H1 (cell line): Measurements from ENCODE around the gene SKIC8. TPM values are rescaled to one million over a fixed set of nuclear protein-coding genes. Genes with fewer than 3 reads are reported as not detected.

Source experiments
- CTCF ChIA-PET: fragments of 300-600 bp; sonication (Branson Sonifier 250); formaldehyde crosslinking; loops from one replicate; lab custom pipeline; 2021; ENCODE audit not compliant: partially characterized antibody; lab: Charles Lee
- POLR2A ChIA-PET: fragments of 300-600 bp; sonication (Branson Sonifier 250); formaldehyde crosslinking; loops from one replicate; lab custom pipeline; 2021; ENCODE audit warnings: inconsistent platforms; ENCODE audit not compliant: partially characterized antibody; lab: Charles Lee
- DNase-seq, 2 experiments: peaks; one replicate each; pipeline versions ENCODE4 v3.0.0 to v3.0.0-alpha.2; 2010 to 2022; ENCODE audit warnings: low spot score in 2 of 2, low read depth in 1 of 2, mixed read lengths in 1 of 2
- FAIRE-seq: peaks from 2 replicates; lab custom pipeline; 2011; peaks lifted over from hg19 to GRCh38; lab: Jason Lieb, UNC
- H2AFZ ChIP-seq: 2 replicates; pipeline ENCODE4 v1.8.1; 2012; ENCODE audit warnings: low read length, inconsistent platforms
- H2AK5ac ChIP-seq: 2 replicates; pipeline ENCODE4 v1.6.1; 2013; ENCODE audit warnings: low read depth, low read length
- H2BK120ac ChIP-seq: replicated peaks from 2 replicates; pipeline ENCODE3; 2013; ENCODE audit warnings: low read depth, low read length, inconsistent platforms
- H2BK12ac ChIP-seq: 2 replicates; pipeline ENCODE4 v1.6.1; 2013; ENCODE audit warnings: low read depth, low read length
- H2BK15ac ChIP-seq: 2 replicates; pipeline ENCODE4 v1.6.1; 2013; ENCODE audit warnings: low read length
- H2BK20ac ChIP-seq: 2 replicates; pipeline ENCODE4 v1.6.1; 2013; ENCODE audit warnings: low read length
- H2BK5ac ChIP-seq: 2 replicates; pipeline ENCODE4 v1.6.1; 2013; ENCODE audit warnings: low read depth, low read length
- H3K14ac ChIP-seq: 2 replicates; pipeline ENCODE4 v1.6.1; 2013; ENCODE audit warnings: inconsistent platforms; ENCODE audit not compliant: insufficient read length
- H3K18ac ChIP-seq: 2 replicates; pipeline ENCODE4 v1.6.1; 2013; ENCODE audit warnings: low read length; ENCODE audit errors: extremely low read depth
- H3K23ac ChIP-seq: 2 replicates; pipeline ENCODE4 v1.6.1; 2013; ENCODE audit warnings: inconsistent platforms; ENCODE audit not compliant: insufficient read length
- H3K23me2 ChIP-seq: 2 replicates; pipeline ENCODE4 v1.6.1; 2013; ENCODE audit warnings: low read depth, low read length
- H3K27ac ChIP-seq: 2 replicates; pipeline ENCODE4 v1.6.1; 2011; ENCODE audit warnings: low read depth, low read length, inconsistent platforms
- H3K27me3 ChIP-seq, 4 experiments: replicated peaks in 1 of 4; 1 replicate in 1 of 4; 2 replicates in 3 of 4; pipeline versions ENCODE4 v1.6.1 to v1.8.1; 2011 to 2013; ENCODE audit warnings: low read length in 3 of 4, mild to moderate bottlenecking in 3 of 4, inconsistent platforms in 2 of 4, mixed read lengths in 2 of 4, moderate library complexity in 1 of 4; ENCODE audit not compliant: control insufficient read depth in 3 of 4, insufficient read depth in 3 of 4; ENCODE audit errors: extremely low read depth in 1 of 4
- H3K36me3 ChIP-seq, 4 experiments: 2 replicates each; pipeline versions ENCODE4 v1.6.1 to v1.8.1; 2011 to 2013; ENCODE audit warnings: mild to moderate bottlenecking in 4 of 4, low read length in 3 of 4, moderate library complexity in 2 of 4, control low read depth in 1 of 4, inconsistent platforms in 1 of 4; ENCODE audit not compliant: insufficient read depth in 4 of 4, control insufficient read depth in 2 of 4
- H3K4ac ChIP-seq: replicated peaks from 2 replicates; pipeline ENCODE3; 2013; ENCODE audit warnings: low read length, low read depth, mixed read lengths, inconsistent platforms; ENCODE audit not compliant: insufficient read length
- H3K4me1 ChIP-seq, 4 experiments: replicated peaks in 1 of 4; 1 replicate in 1 of 4; 2 replicates in 3 of 4; pipeline versions ENCODE4 v1.6.1 to v1.8.1; 2011 to 2013; ENCODE audit warnings: low read length in 3 of 4, inconsistent platforms in 2 of 4, mixed read lengths in 1 of 4; ENCODE audit not compliant: insufficient read depth in 4 of 4, control insufficient read depth in 3 of 4
- H3K4me2 ChIP-seq, 2 experiments: 2 replicates each; pipeline versions ENCODE4 v1.6.1 to v1.8.1; 2011 to 2013; ENCODE audit warnings: low read depth in 2 of 2, low read length in 2 of 2, control low read depth in 1 of 2, inconsistent platforms in 1 of 2, mild to moderate bottlenecking in 1 of 2; ENCODE audit not compliant: insufficient read depth in 1 of 2
- H3K4me3 ChIP-seq, 4 experiments: fragments of 200-600, 300-600 bp in 1 of 4; sonication (generic), shearing (Covaris generic), sonication (Bioruptor Twin) in 1 of 4; 2 replicates each; pipeline versions ENCODE4 v1.5.1 to v1.8.1; 2011 to 2016; ENCODE audit warnings: low read length in 4 of 4, low read depth in 3 of 4, control low read depth in 2 of 4, inconsistent platforms in 2 of 4, mild to moderate bottlenecking in 2 of 4, mixed read lengths in 1 of 4, moderate library complexity in 1 of 4; ENCODE audit not compliant: insufficient read depth in 2 of 4; ENCODE audit errors: extremely low read depth in 1 of 4
- H3K56ac ChIP-seq: replicated peaks from 2 replicates; pipeline ENCODE3; 2013; ENCODE audit warnings: low read depth, mild to moderate bottlenecking, mixed read lengths, low read length, inconsistent platforms; ENCODE audit not compliant: insufficient read length
- H3K79me1 ChIP-seq: 2 replicates; pipeline ENCODE4 v1.6.1; 2013; ENCODE audit warnings: low read depth, low read length, control low read depth
- H3K79me2 ChIP-seq, 2 experiments: 2 replicates each; pipeline versions ENCODE4 v1.6.1 to v1.8.1; 2012 to 2013; ENCODE audit warnings: low read length in 2 of 2, mild to moderate bottlenecking in 2 of 2, inconsistent platforms in 1 of 2; ENCODE audit not compliant: insufficient read depth in 2 of 2, control insufficient read depth in 1 of 2
- H3K9ac ChIP-seq, 4 experiments: replicated peaks in 1 of 4; 1 replicate in 1 of 4; 2 replicates in 3 of 4; pipeline versions ENCODE4 v1.6.1 to v1.8.1; 2011 to 2013; ENCODE audit warnings: low read depth in 3 of 4, low read length in 3 of 4, control low read depth in 2 of 4, mild to moderate bottlenecking in 2 of 4, moderate library complexity in 2 of 4, inconsistent platforms in 1 of 4; ENCODE audit errors: extremely low read depth in 1 of 4
- H3K9me3 ChIP-seq, 2 experiments: 2 replicates each; pipeline versions ENCODE4 v1.6.1 to v1.8.1; 2012 to 2013; ENCODE audit warnings: mild to moderate bottlenecking in 2 of 2, moderate library complexity in 2 of 2, control low read depth in 1 of 2, inconsistent platforms in 1 of 2, low read depth in 1 of 2, low read length in 1 of 2, mixed read lengths in 1 of 2; ENCODE audit not compliant: insufficient read depth in 2 of 2
- H4K20me1 ChIP-seq, 2 experiments: replicated peaks in 1 of 2; 2 replicates each; pipeline versions ENCODE3 to v1.8.1; 2011 to 2013; ENCODE audit warnings: inconsistent platforms in 2 of 2, low read length in 2 of 2, mild to moderate bottlenecking in 1 of 2; ENCODE audit not compliant: insufficient read depth in 2 of 2, control insufficient read depth in 1 of 2
- H4K5ac ChIP-seq: 2 replicates; pipeline ENCODE4 v1.6.1; 2013; ENCODE audit warnings: low read length, low read depth, mixed read lengths, inconsistent platforms; ENCODE audit not compliant: insufficient read length
- H4K8ac ChIP-seq: 2 replicates; pipeline ENCODE4 v1.8.0; 2013; ENCODE audit warnings: mild to moderate bottlenecking, moderate library complexity, low read length, inconsistent platforms; ENCODE audit not compliant: insufficient read depth; ENCODE audit errors: extremely low read depth
- H4K91ac ChIP-seq: replicated peaks from 2 replicates; pipeline ENCODE3; 2013; ENCODE audit warnings: low read length, mixed read lengths, inconsistent platforms; ENCODE audit not compliant: insufficient read length
- BRCA1 ChIP-seq: IDR thresholded peaks from 2 replicates; pipeline ENCODE4 v1.6.1; 2012; ENCODE audit warnings: low read depth, low read length, improper control_type of control experiment
- CBX8 ChIP-seq: fragments of 300-800, 300-1000 bp; sonication (generic); IDR thresholded peaks from 2 replicates; pipeline ENCODE4 v1.7.1; 2016; ENCODE audit warnings: low read depth, low read length, borderline replicate concordance
- CHD1 ChIP-seq: IDR thresholded peaks from 2 replicates; pipeline ENCODE4 v1.6.1; 2012; ENCODE audit warnings: low read depth, low read length, improper control_type of control experiment
- FOSL1 ChIP-seq: IDR thresholded peaks from 2 replicates; pipeline ENCODE4 v1.6.1; 2011; ENCODE audit warnings: mild to moderate bottlenecking, low read depth, low read length, moderate library complexity; ENCODE audit not compliant: insufficient read depth
- JUND ChIP-seq: IDR thresholded peaks from 2 replicates; pipeline ENCODE4 v1.6.1; 2011; ENCODE audit warnings: mild to moderate bottlenecking, improper control_type of control experiment, low read length
- NRF1 ChIP-seq: IDR thresholded peaks from 2 replicates; pipeline ENCODE4 v1.6.1; 2011; ENCODE audit warnings: mild to moderate bottlenecking, low read depth, low read length, improper control_type of control experiment
- RAD21 ChIP-seq, 2 experiments: IDR thresholded peaks in 1 of 2; conservative IDR thresholded peaks in 1 of 2; 2 replicates each; pipeline ENCODE4 v1.6.1; 2011; ENCODE audit warnings: low read depth in 2 of 2, low read length in 2 of 2, improper control_type of control experiment in 1 of 2, inconsistent platforms in 1 of 2, mild to moderate bottlenecking in 1 of 2, moderate library complexity in 1 of 2
- RNF2 ChIP-seq: fragments of 200-900, 300-1000 bp; sonication (generic); IDR thresholded peaks from 2 replicates; pipeline ENCODE4 v1.7.1; 2016; ENCODE audit warnings: borderline replicate concordance, low read depth, mild to moderate bottlenecking, antibody characterized with exemption, low read length; ENCODE audit not compliant: poor library complexity, severe bottlenecking; ENCODE audit errors: missing control alignments
- SIN3A ChIP-seq, 2 experiments: IDR thresholded peaks in 1 of 2; conservative IDR thresholded peaks in 1 of 2; 2 replicates each; pipeline ENCODE4 v1.6.1; 2011 to 2012; ENCODE audit warnings: low read length in 2 of 2, improper control_type of control experiment in 1 of 2, low read depth in 1 of 2, mild to moderate bottlenecking in 1 of 2
- SP4 ChIP-seq: IDR thresholded peaks from 2 replicates; pipeline ENCODE4 v1.6.1; 2012; ENCODE audit warnings: low read length, inconsistent platforms
- SRF ChIP-seq: IDR thresholded peaks from 2 replicates; pipeline ENCODE4 v1.6.1; 2011; ENCODE audit warnings: mild to moderate bottlenecking, low read depth, low read length, moderate library complexity
- WGBS, 2 experiments: shearing (Covaris generic) in 1 of 2; methylation state at CpG; one replicate each; pipeline versions ENCODE4 v1.1.6 to v1.1.7; 2013 to 2015; ENCODE audit warnings: low lambda C conversion rate in 2 of 2, mixed read lengths in 2 of 2, inconsistent platforms in 1 of 2, low coverage in 1 of 2, missing lambda C conversion rate in 1 of 2; ENCODE audit not compliant: insufficient replicate concordance in 2 of 2, insufficient coverage in 1 of 2, insufficient read length in 1 of 2; ENCODE audit errors: extremely low coverage in 1 of 2, missing lambda C conversion rate in 1 of 2; 5-methylcytosine and 5-hydroxymethylcytosine counted together
- polyA plus RNA-seq, 7 experiments: library from polyadenylated mRNA; depleted of rRNA in 3 of 7; stranded (reverse) in 5 of 7; unstranded in 2 of 7; fragments of >200 nt in 5 of 7; fragments of 200-250 nt in 2 of 7; gene quantifications; 1 replicate in 5 of 7; 2 replicates in 1 of 7; 4 replicates in 1 of 7; pipeline versions ENCODE4 v1.2.1 to v1.2.3, GENCODE V29; 2011 to 2013; ENCODE audit warnings: missing spikeins in 2 of 7, mixed read lengths in 2 of 7
- total RNA-seq: library from RNA; stranded (reverse); fragmentation: NEBNext Ultra II Directional; extraction: Animal tissue kit (Norgen Biotek cat#: 25700); gene quantifications from 2 replicates; pipeline ENCODE4 v1.2.1, GENCODE V29; 2021
- TF ChIP-seq, protein P1 (sequence below): IDR thresholded peaks from 2 replicates; pipeline ENCODE4 v1.6.1; 2012; ENCODE audit warnings: low read length, inconsistent platforms

Gene SKIC8
- total and polyA plus RNA-seq, 2 of the 8 experiments (the other 6 are each of a cell fraction or from before 2014, with no cell fraction given) = 44.2 to 77.7 TPM

- H3K36me3 ChIP-seq = no peaks in the 10 kb centered on the region
- no peak overlapping the region for H3K18ac ChIP-seq
- no peak overlapping the region for H3K14ac ChIP-seq
- CTCF ChIA-PET = interaction anchor here (0.6 to 16.2 kb wide), 12 partner anchors 10 to 286 kb away, joined by 3 to 285 read pairs (median 4); partner anchors contain the start of gene ACSBG1
- POLR2A ChIA-PET = no interaction called here
- no peaks in the 10 kb centered on the region for H3K79me1 ChIP-seq
- H4K20me1 ChIP-seq = no peaks in the 10 kb centered on the region
- no peak overlapping the region for H2BK15ac ChIP-seq
- no peak overlapping the region for H3K4me2 ChIP-seq
- no peak overlapping the region for H4K91ac ChIP-seq
- H3K27ac ChIP-seq = no peak overlapping the region
- no peaks in the 10 kb centered on the region for H3K79me2 ChIP-seq
- WGBS, 2 experiments = 79% methylated on average over 7 of the region's 7 CpGs; no CpG with 5 or more reads in 1 of the 2 experiments
- H3K9ac ChIP-seq = no peak overlapping the region
- no peak overlapping the region for H2BK20ac ChIP-seq
- no peak overlapping the region for H2BK5ac ChIP-seq
- no peak overlapping the region for H3K23ac ChIP-seq
- no peak overlapping the region for H2AFZ ChIP-seq
- H4K8ac ChIP-seq = no peak overlapping the region
- H3K4me3 ChIP-seq = no peak overlapping the region
- H2BK12ac ChIP-seq = no peak overlapping the region
- H3K23me2 ChIP-seq = no peaks in the 10 kb centered on the region
- DNase-seq = no peak
- no peaks in the 10 kb centered on the region for H3K9me3 ChIP-seq
- H3K27me3 ChIP-seq = no peaks in the 10 kb centered on the region
- H3K56ac ChIP-seq = no peak overlapping the region
- H3K4me1 ChIP-seq = peaks cover 0 to 8% (median 5%) of the 10 kb centered on the region in 4 experiments; a peak in 6 of 7 replicates
- H3K4ac ChIP-seq = no peak overlapping the region
- no peak overlapping the region for H4K5ac ChIP-seq
- H2AK5ac ChIP-seq = no peak overlapping the region
- no peak overlapping the region for H2BK120ac ChIP-seq
- FAIRE-seq = no peak
- TF ChIP-seq JUND (no peak), RNF2 (no peak), BRCA1 (no peak), SP4 (no peak), CHD1 (no peak), RAD21 (IDR thresholded peaks at IDR 0.05 in 1 of 2, conservative IDR thresholded peaks at IDR 0.05 in 1 of 2; ENCODE audit: low read depth in 2 of 2, low read length in 2 of 2) (no peak), SRF (no peak), CBX8 (no peak), FOSL1 (no peak), NRF1 (no peak), SIN3A (conservative IDR thresholded peaks at IDR 0.05 in 1 of 2, IDR thresholded peaks at IDR 0.05 in 1 of 2; ENCODE audit: low read depth in 1 of 2, low read length in 2 of 2) (no peak)
- TF ChIP-seq, protein P1, sequence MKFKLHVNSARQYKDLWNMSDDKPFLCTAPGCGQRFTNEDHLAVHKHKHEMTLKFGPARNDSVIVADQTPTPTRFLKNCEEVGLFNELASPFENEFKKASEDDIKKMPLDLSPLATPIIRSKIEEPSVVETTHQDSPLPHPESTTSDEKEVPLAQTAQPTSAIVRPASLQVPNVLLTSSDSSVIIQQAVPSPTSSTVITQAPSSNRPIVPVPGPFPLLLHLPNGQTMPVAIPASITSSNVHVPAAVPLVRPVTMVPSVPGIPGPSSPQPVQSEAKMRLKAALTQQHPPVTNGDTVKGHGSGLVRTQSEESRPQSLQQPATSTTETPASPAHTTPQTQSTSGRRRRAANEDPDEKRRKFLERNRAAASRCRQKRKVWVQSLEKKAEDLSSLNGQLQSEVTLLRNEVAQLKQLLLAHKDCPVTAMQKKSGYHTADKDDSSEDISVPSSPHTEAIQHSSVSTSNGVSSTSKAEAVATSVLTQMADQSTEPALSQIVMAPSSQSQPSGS = no peak
These were observed 54.5 kb downstream of the SKIC8 start for GRCh38 chr15:78244893-78245292.
